Calu3 (cell line): Measurements from ENCODE around the gene IGLL1. TPM values are rescaled to one million over a fixed set of nuclear protein-coding genes. Genes with fewer than 3 reads are reported as not detected.

ENCODE experiments used
- BruUV-seq: library from RNA; stranded (reverse); fragments of 400-500 nt; replicated peaks from 2 replicates; lab custom pipeline; 2021; lab: Mats Ljungman, UMichigan
- CTCF ChIA-PET: fragments of 300-600 bp; sonication (Branson Sonifier 250); formaldehyde crosslinking; loops from one replicate; lab custom pipeline; 2022; ENCODE audit warnings: antibody characterized with exemption; lab: Charles Lee
- DNase-seq: peaks from one replicate; pipeline ENCODE4 v3.0.0; 2022
- H3K27ac Mint-ChIP-seq: one replicate; pipeline ENCODE4 v1.8.0; 2022; ENCODE audit warnings: mixed read lengths; ENCODE audit not compliant: unreplicated experiment
- H3K27me3 Mint-ChIP-seq: one replicate; pipeline ENCODE4 v1.8.0; 2022; ENCODE audit warnings: mixed read lengths; ENCODE audit not compliant: unreplicated experiment
- H3K36me3 Mint-ChIP-seq: one replicate; pipeline ENCODE4 v1.8.0; 2022; ENCODE audit warnings: mild to moderate bottlenecking, moderate library complexity, mixed read lengths; ENCODE audit not compliant: insufficient read depth, unreplicated experiment
- H3K4me1 Mint-ChIP-seq: one replicate; pipeline ENCODE4 v1.8.0; 2022; ENCODE audit warnings: mild to moderate bottlenecking, low read depth, mixed read lengths; ENCODE audit not compliant: unreplicated experiment
- H3K4me3 Mint-ChIP-seq: one replicate; pipeline ENCODE4 v1.8.0; 2022; ENCODE audit warnings: mild to moderate bottlenecking, low read depth, moderate library complexity, mixed read lengths; ENCODE audit not compliant: unreplicated experiment
- H3K9me3 Mint-ChIP-seq: one replicate; pipeline ENCODE4 v1.8.0; 2022; ENCODE audit warnings: low read depth, mixed read lengths; ENCODE audit not compliant: unreplicated experiment
- CTCF ChIP-seq: fragments of 200-600 bp; IDR thresholded peaks from one replicate; pipeline ENCODE4 v1.8.0; 2022; ENCODE audit warnings: antibody characterized with exemption; ENCODE audit not compliant: unreplicated experiment
- intact Hi-C: fragments of 100-400 bp; cut with micrococcal nuclease; formaldehyde crosslinking; loops from one replicate; pipeline ENCODE4 v1.10.0; 2022; ENCODE audit not compliant: unreplicated experiment
- total RNA-seq: library from RNA; stranded (reverse); gene quantifications from 2 replicates; pipeline ENCODE4 v1.2.3, GENCODE V29; 2022

Gene IGLL1
- total RNA-seq, 1 experiment from 2014 or later = not detected

GRCh38 chr22:23571486-23571885, 8.6 kb downstream of the IGLL1 start:
- intact Hi-C loops = no loop called here
- Mint-ChIP-seq H3K9me3 (no peaks in the 10 kb centered on the region), H3K27me3 (peaks cover 81% of the 10 kb centered on the region), H3K27ac (no peak overlapping the region), H3K36me3 (no peaks in the 10 kb centered on the region), H3K4me3 (no peak overlapping the region), H3K4me1 (no peaks in the 10 kb centered on the region)
- CTCF ChIA-PET = no interaction called here
- BruUV-seq = no TSS peak
- no peak for TF ChIP-seq CTCF
- DNase-seq = no peak

GRCh38 chr22:23570681-23571080, 9.4 kb downstream of the IGLL1 start:
- no peak for TF ChIP-seq CTCF
- CTCF ChIA-PET = no interaction called here
- BruUV-seq = no TSS peak
- Mint-ChIP-seq H3K36me3 (peaks cover 3% of the 10 kb centered on the region), H3K4me3 (no peak overlapping the region), H3K9me3 (no peaks in the 10 kb centered on the region), H3K27ac (no peak overlapping the region), H3K4me1 (no peaks in the 10 kb centered on the region), H3K27me3 (peaks cover 81% of the 10 kb centered on the region)
- DNase-seq = no peak
- intact Hi-C loops = no loop called here

- H3K27ac Mint-ChIP-seq = no peak overlapping the region
- H3K9me3 Mint-ChIP-seq = no peaks in the 10 kb centered on the region
- no peak overlapping the region for H3K4me3 Mint-ChIP-seq
- DNase-seq = no peak
- intact Hi-C loops = no loop called here
- H3K4me1 Mint-ChIP-seq = no peaks in the 10 kb centered on the region
- BruUV-seq = no TSS peak
- TF ChIP-seq CTCF = no peak
- CTCF ChIA-PET = interaction anchor here (0.7 kb wide), 1 partner anchor 439 kb away, joined by 3 read pairs; no protein-coding TSS in a partner anchor
- H3K36me3 Mint-ChIP-seq = peaks cover 6% of the 10 kb centered on the region
- H3K27me3 Mint-ChIP-seq = peaks cover 81% of the 10 kb centered on the region
These were observed 10.4 kb downstream of the IGLL1 start for GRCh38 chr22:23569716-23570115.

- H3K27ac Mint-ChIP-seq = no peak overlapping the region
- H3K4me1 Mint-ChIP-seq = no peaks in the 10 kb centered on the region
- no peaks in the 10 kb centered on the region for H3K9me3 Mint-ChIP-seq
- H3K36me3 Mint-ChIP-seq = peaks cover 6% of the 10 kb centered on the region
- no TSS peak for BruUV-seq
- no peak for TF ChIP-seq CTCF
- intact Hi-C loops = no loop called here
- DNase-seq = no peak
- CTCF ChIA-PET = no interaction called here
- peaks cover 81% of the 10 kb centered on the region for H3K27me3 Mint-ChIP-seq
- H3K4me3 Mint-ChIP-seq = no peak overlapping the region
These were observed 10.8 kb downstream of the IGLL1 start for GRCh38 chr22:23569291-23569690.
